ENCODE measurements around the gene ARHGAP9. TPM values are rescaled to one million over a fixed set of nuclear protein-coding genes. Genes with fewer than 3 reads are reported as not detected.
A peak's percentile ranks its signal among the peaks of the same experiment; 100 is the strongest.

ARHGAP9 gene
- total and polyA plus RNA-seq, 2 of the 8 experiments (the other 6 are each of a cell fraction or from before 2014, with no cell fraction given), result 3.2 to 6.0 TPM

GRCh38 chr12:57428965-57429364, 50.7 kb downstream of the ARHGAP9 start:
- H3K23ac ChIP-seq (ENCODE audit: insufficient read length), result no peak overlapping the region
- H3K27ac ChIP-seq (ENCODE audit: low read depth, low read length), result no peak overlapping the region
- DNase-seq (ENCODE audit: low read depth in 1 of 2, low spot score in 2 of 2) (no peak), FAIRE-seq (no peak)
- H3K4me1 ChIP-seq (replicated peaks in 1 of 4; ENCODE audit: control insufficient read depth in 3 of 4, insufficient read depth in 4 of 4, low read length in 3 of 4), result peaks cover 0 to 5% (median 2%) of the 10 kb centered on the region in 4 experiments; a peak in 5 of 7 replicates
- no peak overlapping the region for H2BK5ac ChIP-seq (ENCODE audit: low read depth, low read length)
- no peak overlapping the region for H3K4me3 ChIP-seq (ENCODE audit: extremely low read depth in 1 of 4, insufficient read depth in 2 of 4, low read depth in 3 of 4, low read length in 4 of 4)
- no peak overlapping the region for H2AFZ ChIP-seq (ENCODE audit: low read length)
- no peak overlapping the region for H2BK120ac ChIP-seq (replicated peaks; ENCODE audit: low read depth, low read length)
- no peak overlapping the region for H2BK15ac ChIP-seq (ENCODE audit: low read length)
- no peak overlapping the region for H3K56ac ChIP-seq (replicated peaks; ENCODE audit: insufficient read length, low read depth, low read length)
- H4K20me1 ChIP-seq (replicated peaks in 1 of 2; ENCODE audit: control insufficient read depth in 1 of 2, insufficient read depth in 2 of 2, low read length in 2 of 2), result peaks cover 0 to 3% of the 10 kb centered on the region in 2 experiments
- peaks cover 3% of the 10 kb centered on the region; the same call in 1 of the 2 replicates for H3K23me2 ChIP-seq (ENCODE audit: low read depth, low read length)
- CTCF ChIA-PET (ENCODE audit: partially characterized antibody), result interaction anchor here (1.2 to 2.9 kb wide), 4 partner anchors 10 to 87 kb away, joined by 3 to 16 read pairs (median 4); no protein-coding TSS in a partner anchor
- POLR2A ChIA-PET (ENCODE audit: partially characterized antibody), result interaction anchor here (0.8 to 13.2 kb wide), 7 partner anchors 7 to 95 kb away, joined by 4 to 168 read pairs (median 6); partner anchors contain the start of gene INHBE
- H3K79me1 ChIP-seq (ENCODE audit: low read depth, low read length), result peaks cover 3% of the 10 kb centered on the region
- no peaks in the 10 kb centered on the region for H3K27me3 ChIP-seq (replicated peaks in 1 of 4; ENCODE audit: control insufficient read depth in 3 of 4, extremely low read depth in 1 of 4, insufficient read depth in 3 of 4, low read length in 3 of 4)
- peak overlapping the region in 1 of 2 experiments; percentile 59; a peak in 1 of 4 replicates for H3K4me2 ChIP-seq (ENCODE audit: insufficient read depth in 1 of 2, low read depth in 2 of 2, low read length in 2 of 2)
- no peak overlapping the region for H3K4ac ChIP-seq (replicated peaks; ENCODE audit: insufficient read length, low read depth, low read length)
- no peak overlapping the region for H3K14ac ChIP-seq (ENCODE audit: insufficient read length)
- H4K8ac ChIP-seq (ENCODE audit: extremely low read depth, insufficient read depth, low read length), result no peak overlapping the region
- no peak overlapping the region for H4K91ac ChIP-seq (replicated peaks; ENCODE audit: insufficient read length, low read length)
- H3K79me2 ChIP-seq (ENCODE audit: control insufficient read depth in 1 of 2, insufficient read depth in 2 of 2, low read length in 2 of 2), result peaks cover 0 to 14% of the 10 kb centered on the region in 2 experiments; a peak in 2 of 4 replicates
- H4K5ac ChIP-seq (ENCODE audit: insufficient read length, low read depth, low read length), result no peak overlapping the region
- H3K9ac ChIP-seq (replicated peaks in 1 of 4; ENCODE audit: extremely low read depth in 1 of 4, low read depth in 3 of 4, low read length in 3 of 4), result no peak overlapping the region
- no peaks in the 10 kb centered on the region for H3K36me3 ChIP-seq (ENCODE audit: control insufficient read depth in 2 of 4, insufficient read depth in 4 of 4, low read length in 3 of 4)
- H3K9me3 ChIP-seq (ENCODE audit: insufficient read depth in 2 of 2, low read depth in 1 of 2, low read length in 1 of 2), result no peaks in the 10 kb centered on the region
- no peak overlapping the region for H2BK12ac ChIP-seq (ENCODE audit: low read depth, low read length)
- H3K18ac ChIP-seq (ENCODE audit: extremely low read depth, low read length), result no peak overlapping the region
- no peak overlapping the region for H2BK20ac ChIP-seq (ENCODE audit: low read length)
- 87% methylated on average over 6 of the region's 6 CpGs; no CpG with 5 or more reads in 1 of the 2 experiments for WGBS, 2 experiments (ENCODE audit: extremely low coverage in 1 of 2, insufficient coverage in 1 of 2, insufficient read length in 1 of 2, insufficient replicate concordance in 2 of 2, low coverage in 1 of 2, low lambda C conversion rate in 2 of 2, missing lambda C conversion rate in 1 of 2)
- H2AK5ac ChIP-seq (ENCODE audit: low read depth, low read length), result no peak overlapping the region
- no peak for TF ChIP-seq SP4 (IDR thresholded peaks at IDR 0.05; ENCODE audit: low read length)

Data from H1 (cell line).